ENCODE data around the gene GSAP.
"Not testable (repeated sequence)": the region's sequence is repeated elsewhere in the genome, so short reads cannot be mapped to it uniquely, and the experiment has no call there.

GSAP gene, protein sequence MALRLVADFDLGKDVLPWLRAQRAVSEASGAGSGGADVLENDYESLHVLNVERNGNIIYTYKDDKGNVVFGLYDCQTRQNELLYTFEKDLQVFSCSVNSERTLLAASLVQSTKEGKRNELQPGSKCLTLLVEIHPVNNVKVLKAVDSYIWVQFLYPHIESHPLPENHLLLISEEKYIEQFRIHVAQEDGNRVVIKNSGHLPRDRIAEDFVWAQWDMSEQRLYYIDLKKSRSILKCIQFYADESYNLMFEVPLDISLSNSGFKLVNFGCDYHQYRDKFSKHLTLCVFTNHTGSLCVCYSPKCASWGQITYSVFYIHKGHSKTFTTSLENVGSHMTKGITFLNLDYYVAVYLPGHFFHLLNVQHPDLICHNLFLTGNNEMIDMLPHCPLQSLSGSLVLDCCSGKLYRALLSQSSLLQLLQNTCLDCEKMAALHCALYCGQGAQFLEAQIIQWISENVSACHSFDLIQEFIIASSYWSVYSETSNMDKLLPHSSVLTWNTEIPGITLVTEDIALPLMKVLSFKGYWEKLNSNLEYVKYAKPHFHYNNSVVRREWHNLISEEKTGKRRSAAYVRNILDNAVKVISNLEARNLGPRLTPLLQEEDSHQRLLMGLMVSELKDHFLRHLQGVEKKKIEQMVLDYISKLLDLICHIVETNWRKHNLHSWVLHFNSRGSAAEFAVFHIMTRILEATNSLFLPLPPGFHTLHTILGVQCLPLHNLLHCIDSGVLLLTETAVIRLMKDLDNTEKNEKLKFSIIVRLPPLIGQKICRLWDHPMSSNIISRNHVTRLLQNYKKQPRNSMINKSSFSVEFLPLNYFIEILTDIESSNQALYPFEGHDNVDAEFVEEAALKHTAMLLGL

GRCh38 chr7:77415823-77416620 is at the start of gene GSAP:
GSAP (minus strand) TSS chr7:77416349; CDS start chr7:77416321, 28 bp downstream.
- no peak for DNase-seq

DNA sequence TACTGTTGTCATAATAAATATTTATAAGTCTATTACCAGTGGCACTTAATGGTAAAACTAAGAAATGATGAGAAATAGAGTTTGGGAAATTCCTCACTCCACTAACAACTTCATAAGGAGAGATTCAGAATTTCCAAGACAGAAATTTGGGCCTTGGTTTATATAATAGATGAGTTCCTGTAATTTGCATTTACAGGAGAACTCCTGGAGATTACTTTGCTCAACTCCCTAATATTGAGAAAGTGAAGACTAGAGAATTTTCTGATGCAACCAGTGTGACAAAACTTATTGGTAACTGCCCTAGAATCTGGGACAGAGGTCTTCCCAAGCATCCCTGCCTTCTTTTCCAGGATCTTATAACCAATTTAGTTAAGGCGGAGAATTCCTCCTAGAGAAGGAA is 49.1 kb upstream of the GSAP start:
- no peak for DNase-seq

DNA sequence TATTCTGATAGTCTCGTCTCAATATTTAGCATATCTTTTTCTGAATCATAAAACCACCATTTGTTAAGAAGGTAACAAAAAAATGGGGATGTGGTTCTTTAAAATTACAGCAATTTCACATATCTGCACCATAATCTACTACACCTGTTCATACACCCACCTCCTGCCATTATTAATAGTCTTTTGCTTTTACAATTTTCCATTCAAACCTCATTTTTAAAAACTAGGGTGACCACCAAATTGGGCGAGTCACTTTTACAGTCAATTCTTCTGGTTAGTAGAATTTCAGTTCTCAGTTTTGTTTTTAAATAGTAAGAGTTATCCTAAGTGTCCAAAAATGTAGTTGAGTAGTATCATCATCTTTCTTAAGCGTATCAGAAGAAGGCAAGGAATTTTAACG is 48.4 kb upstream of the GSAP start:
- no peak for DNase-seq

GRCh38 chr7:77463632-77464031 is 47.5 kb upstream of the GSAP start:
- DNase-seq = not testable (repeated sequence)

- DNase-seq = no peak
Observed at GRCh38 chr7:77461842-77462241, 45.7 kb upstream of the GSAP start.

DNA sequence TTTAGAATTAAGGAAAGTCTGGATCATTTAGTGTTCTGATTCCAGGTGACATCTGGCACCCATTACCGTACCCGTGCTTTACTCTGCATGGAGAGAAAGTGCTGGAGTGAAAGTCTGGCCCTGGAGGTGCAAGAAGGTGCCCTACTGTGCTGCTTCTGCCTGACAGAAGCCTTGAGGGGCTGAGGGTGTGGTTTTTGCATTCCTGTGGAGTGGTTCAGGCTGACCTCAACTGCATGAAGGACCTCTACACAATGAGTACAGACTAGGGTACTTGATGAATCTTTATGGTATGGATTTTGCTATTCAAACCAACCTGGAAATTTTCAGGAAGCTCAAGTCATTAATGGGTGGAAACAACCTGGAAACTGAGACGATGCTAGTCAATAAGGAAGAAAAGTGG is 45.1 kb upstream of the GSAP start:
- DNase-seq = no peak

- DNase-seq = no peak
Observed at GRCh38 chr7:77460057-77460486, 43.9 kb upstream of the GSAP start.

DNA sequence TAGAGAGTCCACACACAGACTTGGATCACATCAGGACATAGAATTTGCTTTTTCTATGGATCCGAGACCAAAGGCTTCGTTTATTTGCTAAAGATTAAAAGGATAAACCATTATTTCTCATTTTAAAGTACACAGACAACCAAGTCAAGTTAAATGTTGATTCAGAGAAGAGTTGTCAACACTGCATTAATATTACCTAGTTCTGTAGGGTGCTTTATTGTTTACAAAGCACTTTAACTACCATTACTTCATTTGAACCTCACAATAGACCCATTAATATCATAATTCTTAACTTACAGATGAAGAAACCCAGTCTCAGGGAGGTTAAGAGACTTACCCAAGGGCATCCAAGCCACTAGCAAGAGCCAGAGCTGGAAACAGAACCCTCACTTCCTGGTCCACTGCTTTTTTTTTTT is 43.2 kb upstream of the GSAP start:
- DNase-seq = no peak

DNA sequence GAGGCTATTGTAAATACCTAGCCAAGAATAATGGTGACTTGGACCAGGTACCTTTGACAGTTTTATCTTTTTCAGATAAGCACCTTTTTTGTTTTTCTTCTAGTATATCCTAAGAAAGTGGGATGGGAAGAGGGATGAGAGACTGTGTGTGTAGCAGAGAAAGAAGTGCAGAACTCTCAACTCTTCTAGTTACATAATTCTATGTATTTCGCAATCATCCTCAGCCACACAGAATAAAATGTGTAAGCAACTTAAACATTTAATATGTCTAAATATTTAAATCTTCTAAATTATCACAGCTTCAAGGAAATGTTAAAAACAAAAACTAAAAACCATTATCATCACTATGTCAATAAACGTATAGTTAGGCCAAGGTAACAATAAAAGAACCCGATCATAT is 42.6 kb upstream of the GSAP start:
- no peak for DNase-seq

GRCh38 chr7:77457779-77458178 is 41.6 kb upstream of the GSAP start:
- DNase-seq = no peak

- DNase-seq = no peak
Observed at GRCh38 chr7:77456696-77457095, 40.5 kb upstream of the GSAP start.

DNA sequence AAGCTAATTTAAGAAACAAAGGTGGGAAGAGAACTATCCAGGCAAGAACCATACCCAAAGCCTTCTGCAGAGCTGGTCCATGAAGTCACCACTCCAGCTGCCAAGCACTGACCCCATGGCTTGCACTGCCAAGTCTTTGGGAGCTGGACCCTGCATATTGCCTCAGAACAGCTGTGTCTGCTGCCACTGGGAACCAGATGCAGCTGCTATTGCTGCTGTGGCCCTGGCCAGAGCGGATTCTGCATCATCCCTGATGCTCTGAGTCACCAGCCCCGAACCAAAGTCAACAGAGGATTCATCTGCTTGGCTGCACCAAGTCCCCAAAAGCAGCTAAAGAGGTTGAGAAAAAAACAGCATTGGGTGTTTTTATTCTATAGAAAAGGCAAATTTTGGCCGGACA is 39.2 kb upstream of the GSAP start:
- DNase-seq = no peak

DNA sequence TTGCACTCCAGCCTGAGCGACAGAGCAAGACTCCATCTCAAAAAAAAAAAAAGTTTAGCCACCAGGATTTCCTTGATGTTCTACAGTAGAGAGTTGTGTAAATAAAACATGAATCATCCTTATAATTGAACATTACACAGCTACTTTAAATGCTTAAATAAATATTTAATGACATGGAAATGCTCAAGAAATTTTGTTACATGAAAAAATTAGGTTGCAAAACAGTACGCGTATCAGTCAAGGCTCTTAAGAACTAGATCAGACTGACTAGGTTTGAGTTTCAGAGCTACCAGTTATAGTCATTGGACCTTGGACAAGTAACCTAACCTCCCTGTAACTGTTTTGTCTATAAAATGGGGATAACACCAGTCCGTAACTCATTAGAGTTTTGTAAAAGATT is 38.7 kb upstream of the GSAP start:
- DNase-seq = no peak

- DNase-seq = no peak
Observed at GRCh38 chr7:77453531-77453930, 37.4 kb upstream of the GSAP start.

GRCh38 chr7:77451950-77452349 is 35.8 kb upstream of the GSAP start:
- not testable (repeated sequence) for DNase-seq

GRCh38 chr7:77450613-77451012 is 34.5 kb upstream of the GSAP start:
- DNase-seq = no peak

GRCh38 chr7:77450054-77450453 is 33.9 kb upstream of the GSAP start:
- DNase-seq = no peak

DNA sequence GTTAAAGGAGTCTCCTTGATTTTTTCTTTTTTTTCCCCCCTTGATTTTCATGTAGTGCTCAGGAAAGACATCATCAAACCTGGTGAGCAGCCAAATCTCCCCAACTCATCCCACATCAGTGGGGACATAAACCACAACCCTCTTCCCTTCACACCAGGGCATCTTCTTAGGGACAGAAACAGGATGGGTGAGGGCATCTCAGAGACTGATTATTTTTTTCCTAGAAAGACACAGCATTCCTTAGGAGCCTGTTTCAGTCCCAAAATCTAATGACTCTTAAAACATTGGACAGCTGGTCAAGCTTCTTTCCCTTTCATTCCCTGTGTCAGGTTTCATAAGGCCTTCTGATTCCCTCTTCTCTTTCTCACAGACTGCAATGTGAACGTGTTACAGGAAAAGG is 31.5 kb upstream of the GSAP start:
- DNase-seq = no peak

GRCh38 chr7:77444123-77444522 is 28.0 kb upstream of the GSAP start:
- DNase-seq = no peak

DNA sequence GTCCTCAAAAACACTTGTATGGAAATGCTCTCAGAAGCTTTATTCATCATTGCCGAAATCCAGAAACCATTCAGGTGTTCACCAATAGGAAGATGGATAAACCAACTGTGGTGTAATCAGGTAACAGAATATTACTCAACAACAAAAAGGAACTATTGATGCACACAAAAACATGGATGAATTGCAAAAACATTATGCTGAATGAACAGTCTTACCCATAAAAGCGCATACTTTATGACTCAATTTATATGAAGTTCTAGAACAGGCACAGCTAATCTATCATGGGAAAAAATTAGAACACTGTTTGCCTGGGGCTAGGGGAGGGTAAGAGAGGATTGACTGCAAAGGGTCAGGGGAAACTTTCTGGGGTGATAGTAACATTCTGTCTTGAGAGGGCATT is 26.9 kb upstream of the GSAP start:
- no peak for DNase-seq

DNA sequence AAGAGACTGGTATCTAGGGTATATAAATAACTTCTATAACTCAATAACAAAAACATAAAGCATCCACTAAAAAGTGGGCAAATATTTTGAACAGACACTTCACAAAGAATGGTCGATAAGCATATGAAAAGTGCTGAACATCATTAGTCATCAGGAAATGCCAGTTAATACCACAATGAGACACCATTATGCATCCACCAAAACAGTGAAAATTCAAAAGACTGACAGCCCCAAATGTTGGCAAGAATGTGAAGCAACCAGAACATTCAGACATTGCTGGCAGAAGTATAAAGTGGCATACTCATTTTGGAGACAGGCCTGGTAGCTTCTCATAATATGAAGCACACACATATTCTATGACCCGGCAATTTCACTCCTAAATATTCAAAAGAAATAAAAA is 26.5 kb upstream of the GSAP start:
- no peak for DNase-seq

GRCh38 chr7:77441046-77441445 is 24.9 kb upstream of the GSAP start:
- no peak for DNase-seq

DNA sequence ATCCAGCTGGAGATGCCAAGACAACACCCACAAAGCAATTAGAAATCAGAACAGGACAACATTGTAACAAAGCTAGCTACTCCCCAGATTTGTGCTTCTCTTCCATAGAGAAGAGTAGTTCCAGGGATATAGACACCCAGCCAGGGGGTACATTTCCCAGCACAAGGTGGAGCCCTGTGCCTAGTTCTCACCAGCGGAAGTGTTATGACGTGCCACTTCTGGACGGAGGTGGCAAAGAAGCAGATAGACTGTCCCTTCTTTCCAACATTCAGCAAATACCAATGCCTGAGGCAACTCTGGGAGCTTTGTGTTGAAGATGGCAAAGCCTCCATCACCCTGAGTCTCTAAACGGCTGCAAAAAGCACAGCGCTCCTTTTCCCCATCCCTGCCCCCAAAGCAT is 23.4 kb upstream of the GSAP start:
- DNase-seq = no peak

Data from NCI-H446 (cell line).